CD14-positive monocyte (primary cell): ENCODE measurements around the gene C4B. TPM values are rescaled to one million over a fixed set of nuclear protein-coding genes. Genes with fewer than 3 reads are reported as not detected.

Source experiments
- DNase-seq, 3 donors: peaks; one replicate each; pipeline ENCODE4 v3.0.0-alpha.2; 2011 to 2022
- H2AFZ ChIP-seq: 2 replicates; pipeline ENCODE4 v1.6.0; 2012; ENCODE audit warnings: mild to moderate bottlenecking, low read depth, low read length, inconsistent platforms; ENCODE audit not compliant: insufficient read depth, poor library complexity, severe bottlenecking
- H3K27ac ChIP-seq, 2 donors: 1 replicate in 1 of 2; 2 replicates in 1 of 2; pipeline ENCODE4 v1.5.1; 2012 to 2013; ENCODE audit warnings: low read length in 2 of 2, control low read depth in 1 of 2, inconsistent platforms in 1 of 2, low read depth in 1 of 2, mild to moderate bottlenecking in 1 of 2
- H3K27me3 ChIP-seq, 2 donors: one replicate each; pipeline versions ENCODE4 v1.6.0 to v1.6.1; 2011 to 2013; ENCODE audit warnings: low read length in 2 of 2; ENCODE audit not compliant: control insufficient read depth in 2 of 2, insufficient read depth in 2 of 2
- H3K36me3 ChIP-seq, 2 donors: replicated peaks in 1 of 2; 1 replicate in 1 of 2; 2 replicates in 1 of 2; pipeline versions ENCODE4 v1.5.1 to v1.6.1; 2012 to 2013; ENCODE audit warnings: low read length in 2 of 2, control low read depth in 1 of 2, inconsistent platforms in 1 of 2, mild to moderate bottlenecking in 1 of 2; ENCODE audit not compliant: insufficient read depth in 2 of 2, control insufficient read depth in 1 of 2
- H3K4me1 ChIP-seq, 2 donors: 1 replicate in 1 of 2; 2 replicates in 1 of 2; pipeline versions ENCODE4 v1.5.1 to v1.6.1; 2012 to 2013; ENCODE audit warnings: low read length in 2 of 2, control low read depth in 1 of 2, inconsistent platforms in 1 of 2, mild to moderate bottlenecking in 1 of 2, moderate library complexity in 1 of 2; ENCODE audit not compliant: insufficient read depth in 2 of 2, control insufficient read depth in 1 of 2
- H3K4me2 ChIP-seq: replicated peaks from 2 replicates; pipeline ENCODE3; 2012; ENCODE audit warnings: low read length, moderate library complexity, mild to moderate bottlenecking; ENCODE audit not compliant: poor library complexity, severe bottlenecking; ENCODE audit errors: extremely low read depth
- H3K4me3 ChIP-seq, 3 experiments: fragments of 200-600 bp in 1 of 3; sonication (generic) in 1 of 3; replicated peaks in 1 of 3; 1 replicate in 2 of 3; 2 replicates in 1 of 3; pipeline ENCODE4 v1.5.1; 2011 to 2013; ENCODE audit warnings: low read length in 3 of 3, mild to moderate bottlenecking in 3 of 3, control low read depth in 2 of 3, low read depth in 2 of 3, inconsistent platforms in 1 of 3, moderate library complexity in 1 of 3
- H3K79me2 ChIP-seq: 2 replicates; pipeline ENCODE4 v1.6.0; 2012; ENCODE audit warnings: mild to moderate bottlenecking, control low read depth, inconsistent platforms, low read length, moderate library complexity; ENCODE audit not compliant: insufficient read depth
- H3K9ac ChIP-seq: 2 replicates; pipeline ENCODE4 v1.6.0; 2017; ENCODE audit warnings: low read length, mild to moderate bottlenecking; ENCODE audit not compliant: insufficient read depth, poor library complexity, severe bottlenecking
- H3K9me3 ChIP-seq, 2 donors: replicated peaks in 1 of 2; 1 replicate in 1 of 2; 2 replicates in 1 of 2; pipeline versions ENCODE4 v1.5.1 to v1.6.1; 2012 to 2013; ENCODE audit warnings: low read length in 2 of 2, control low read depth in 1 of 2; ENCODE audit not compliant: control insufficient read depth in 1 of 2, insufficient read depth in 1 of 2
- H4K20me1 ChIP-seq: 2 replicates; pipeline ENCODE4 v1.6.0; 2012; ENCODE audit warnings: mild to moderate bottlenecking, low read length, control low read depth, moderate library complexity; ENCODE audit not compliant: insufficient read depth
- H3K27ac Mint-ChIP-seq, 7 donors: one replicate each; pipeline ENCODE4 v1.8.0; 2020; ENCODE audit warnings: mild to moderate bottlenecking in 7 of 7, mixed read lengths in 7 of 7, moderate library complexity in 6 of 7, inconsistent platforms in 2 of 7
- H3K27me3 Mint-ChIP-seq, 3 donors: one replicate each; pipeline ENCODE4 v1.8.0; 2021 to 2022; ENCODE audit warnings: low read depth in 3 of 3, mild to moderate bottlenecking in 3 of 3, mixed read lengths in 3 of 3, moderate library complexity in 3 of 3, inconsistent platforms in 1 of 3
- H3K36me3 Mint-ChIP-seq, 2 donors: one replicate each; pipeline ENCODE4 v1.8.0; 2020; ENCODE audit warnings: mixed read lengths in 2 of 2, inconsistent platforms in 1 of 2, mild to moderate bottlenecking in 1 of 2
- H3K4me1 Mint-ChIP-seq: one replicate; pipeline ENCODE4 v1.8.0; 2020; ENCODE audit warnings: mild to moderate bottlenecking, mixed read lengths
- H3K4me3 Mint-ChIP-seq, 2 donors: one replicate each; pipeline ENCODE4 v1.8.0; 2020; ENCODE audit warnings: mild to moderate bottlenecking in 2 of 2, mixed read lengths in 2 of 2, moderate library complexity in 1 of 2
- H3K9me3 Mint-ChIP-seq, 7 donors: one replicate each; pipeline ENCODE4 v1.8.0; 2020 to 2022; ENCODE audit warnings: mixed read lengths in 7 of 7, mild to moderate bottlenecking in 6 of 7, moderate library complexity in 6 of 7, inconsistent platforms in 2 of 7
- CTCF ChIP-seq: fragments of 200-600 bp; IDR thresholded peaks from one replicate; pipeline ENCODE4 v1.8.0; 2022; ENCODE audit warnings: antibody characterized with exemption, mild to moderate bottlenecking
- WGBS: methylation state at CpG from one replicate; pipeline ENCODE4 v1.1.5; 2013; ENCODE audit warnings: missing lambda C conversion rate; ENCODE audit not compliant: insufficient coverage; 5-methylcytosine and 5-hydroxymethylcytosine counted together
- intact Hi-C, 2 donors: fragments of 100-400 bp; cut with micrococcal nuclease; formaldehyde crosslinking; loops; one replicate each; pipeline versions ENCODE4 v1.15.0 to v1.15.1; 2023
- polyA plus RNA-seq, 3 donors: library from polyadenylated mRNA; depleted of rRNA in 1 of 3; unstranded in 2 of 3; stranded (reverse) in 1 of 3; fragments of 300-500 nt in 2 of 3; fragments of >200 nt in 1 of 3; fragmentation: Illumina TruSeq in 2 of 3; gene quantifications; 1 replicate in 2 of 3; 2 replicates in 1 of 3; pipeline ENCODE4 v1.2.3, GENCODE V29; 2012 to 2021

Gene C4B
- polyA plus RNA-seq, 3 donors, result 0.18 to 11.6 TPM; not detected in 1

- Histone ChIP-seq H3K27me3 (no peaks in the 10 kb centered on the region), H4K20me1 (no peaks in the 10 kb centered on the region), H3K4me1 (no peaks in the 10 kb centered on the region), H3K36me3 (no peaks in the 10 kb centered on the region), H3K4me2 (no peak overlapping the region), H2AFZ (no peak overlapping the region), H3K4me3 (no peak overlapping the region), H3K9ac (no peak overlapping the region), H3K79me2 (no peaks in the 10 kb centered on the region), H3K27ac (no peak overlapping the region), H3K9me3 (no peaks in the 10 kb centered on the region)
- no peak for TF ChIP-seq CTCF
- intact Hi-C loops, result no loop called here
- Mint-ChIP-seq H3K4me1 (no peaks in the 10 kb centered on the region), H3K27ac (no peak overlapping the region), H3K27me3 (peaks cover 6 to 16% (median 14%) of the 10 kb centered on the region in 3 donors), H3K36me3 (no peaks in the 10 kb centered on the region), H3K4me3 (no peak overlapping the region), H3K9me3 (peaks cover 0 to 2% (median 0%) of the 10 kb centered on the region in 7 donors)
- no peak for DNase-seq
- 100% methylated on average over 4 of the region's 12 CpGs for WGBS
These were observed 61.8 kb downstream of the C4B start for GRCh38 chr6:32076321-32076809.

GRCh38 chr6:32079566-32080290, 65.1 kb downstream of the C4B start:
- no peak overlapping the region for H3K4me2 ChIP-seq

More at GRCh38 chr6:32079566-32080290, 65.1 kb downstream of the C4B start:
- Histone ChIP-seq H3K9ac (no peak overlapping the region), H3K27ac (no peak overlapping the region), H3K4me3 (no peak overlapping the region), H3K79me2 (no peaks in the 10 kb centered on the region), H3K27me3 (peaks cover 0 to under 1% of the 10 kb centered on the region in 2 donors), H2AFZ (no peak overlapping the region), H4K20me1 (no peaks in the 10 kb centered on the region), H3K36me3 (no peaks in the 10 kb centered on the region), H3K9me3 (no peaks in the 10 kb centered on the region), H3K4me1 (no peaks in the 10 kb centered on the region)
- no peak overlapping the region for H3K27ac Mint-ChIP-seq
- no peak for TF ChIP-seq CTCF
- H3K36me3 Mint-ChIP-seq, result no peaks in the 10 kb centered on the region
- peaks cover 5 to 29% (median 24%) of the 10 kb centered on the region in 3 donors for H3K27me3 Mint-ChIP-seq
- intact Hi-C loops, result no loop called here
- peaks cover 0 to 2% (median 0%) of the 10 kb centered on the region in 7 donors for H3K9me3 Mint-ChIP-seq
- H3K4me1 Mint-ChIP-seq, result no peaks in the 10 kb centered on the region
- no peak for DNase-seq
- H3K4me3 Mint-ChIP-seq, result no peak overlapping the region
- WGBS, result no CpG with 5 or more reads among the region's 7 CpGs
